Measurements from ENCODE around the gene BCOR. TPM values are rescaled to one million over a fixed set of nuclear protein-coding genes. Genes with fewer than 3 reads are reported as not detected.

Gene BCOR
- total RNA-seq, 1 experiment from 2014 or later, result 7.5 TPM

DNA sequence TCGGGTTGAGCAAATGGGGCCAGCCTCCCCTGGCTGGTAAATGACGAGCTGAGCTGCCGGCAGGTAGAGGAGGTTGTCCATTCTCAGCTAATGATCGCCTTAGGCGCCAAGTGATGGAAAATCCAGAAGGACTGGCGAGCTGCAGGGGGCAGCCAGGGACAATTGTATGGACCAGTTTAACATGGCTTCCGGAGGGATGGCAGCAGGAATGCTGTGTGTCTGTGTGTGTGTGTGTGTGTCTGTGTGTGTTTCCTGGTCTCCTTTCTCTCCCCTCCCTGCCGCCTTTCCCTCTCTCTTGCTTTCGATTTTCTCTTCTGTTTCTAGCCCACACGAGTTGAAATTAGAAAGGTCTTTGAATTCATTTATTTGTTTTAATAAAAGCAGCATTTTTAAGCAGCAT lies 45.2 kb upstream of the BCOR start:
- DNase-seq (ENCODE audit: unreplicated experiment), result no peak
- no TSS peak for BruUV-seq (replicated peaks)
- H3K4me3 Mint-ChIP-seq (ENCODE audit: unreplicated experiment), result no peak overlapping the region
- intact Hi-C loops (cut with micrococcal nuclease), result no loop called here
- H3K27ac Mint-ChIP-seq (ENCODE audit: low read depth, unreplicated experiment), result no peak overlapping the region
- TF ChIP-seq, protein P1, sequence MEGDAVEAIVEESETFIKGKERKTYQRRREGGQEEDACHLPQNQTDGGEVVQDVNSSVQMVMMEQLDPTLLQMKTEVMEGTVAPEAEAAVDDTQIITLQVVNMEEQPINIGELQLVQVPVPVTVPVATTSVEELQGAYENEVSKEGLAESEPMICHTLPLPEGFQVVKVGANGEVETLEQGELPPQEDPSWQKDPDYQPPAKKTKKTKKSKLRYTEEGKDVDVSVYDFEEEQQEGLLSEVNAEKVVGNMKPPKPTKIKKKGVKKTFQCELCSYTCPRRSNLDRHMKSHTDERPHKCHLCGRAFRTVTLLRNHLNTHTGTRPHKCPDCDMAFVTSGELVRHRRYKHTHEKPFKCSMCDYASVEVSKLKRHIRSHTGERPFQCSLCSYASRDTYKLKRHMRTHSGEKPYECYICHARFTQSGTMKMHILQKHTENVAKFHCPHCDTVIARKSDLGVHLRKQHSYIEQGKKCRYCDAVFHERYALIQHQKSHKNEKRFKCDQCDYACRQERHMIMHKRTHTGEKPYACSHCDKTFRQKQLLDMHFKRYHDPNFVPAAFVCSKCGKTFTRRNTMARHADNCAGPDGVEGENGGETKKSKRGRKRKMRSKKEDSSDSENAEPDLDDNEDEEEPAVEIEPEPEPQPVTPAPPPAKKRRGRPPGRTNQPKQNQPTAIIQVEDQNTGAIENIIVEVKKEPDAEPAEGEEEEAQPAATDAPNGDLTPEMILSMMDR (IDR thresholded peaks at IDR 0.05; ENCODE audit: unreplicated experiment), result no peak
- ChIA-PET CTCF (interaction anchor here (0.5 to 0.6 kb wide), 2 partner anchors 38 to 171 kb away, joined by 3 read pairs; no protein-coding TSS in a partner anchor), POLR2A (no interaction called here)
- H3K36me3 Mint-ChIP-seq (ENCODE audit: insufficient read depth, unreplicated experiment), result no peaks in the 10 kb centered on the region
- H3K4me1 Mint-ChIP-seq (ENCODE audit: insufficient read depth, unreplicated experiment), result no peaks in the 10 kb centered on the region
- no peaks in the 10 kb centered on the region for H3K9me3 Mint-ChIP-seq (ENCODE audit: unreplicated experiment)
- H3K27me3 Mint-ChIP-seq (ENCODE audit: insufficient read depth, unreplicated experiment), result peaks cover 23% of the 10 kb centered on the region

DNA sequence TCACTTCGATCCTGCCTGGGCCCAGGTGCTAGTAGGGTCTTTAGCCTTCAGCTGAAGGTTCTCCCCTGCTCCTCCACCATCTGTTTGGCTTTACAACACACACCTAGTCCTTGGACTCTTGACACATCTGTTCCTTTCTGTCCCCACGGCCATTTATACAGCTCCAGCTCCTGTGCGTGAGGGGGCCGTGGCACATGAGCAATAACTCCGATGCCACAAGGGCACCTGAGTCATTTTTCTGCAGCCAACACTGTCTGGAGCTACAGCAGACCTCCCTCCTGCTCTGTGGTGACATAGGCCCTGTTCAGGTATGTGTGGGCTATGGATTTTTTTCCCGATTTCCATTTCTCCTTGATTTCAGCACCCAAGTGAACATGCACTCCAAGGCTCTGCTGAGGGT lies 44.7 kb upstream of the BCOR start:
- H3K4me3 Mint-ChIP-seq (ENCODE audit: unreplicated experiment), result no peak overlapping the region

DNA sequence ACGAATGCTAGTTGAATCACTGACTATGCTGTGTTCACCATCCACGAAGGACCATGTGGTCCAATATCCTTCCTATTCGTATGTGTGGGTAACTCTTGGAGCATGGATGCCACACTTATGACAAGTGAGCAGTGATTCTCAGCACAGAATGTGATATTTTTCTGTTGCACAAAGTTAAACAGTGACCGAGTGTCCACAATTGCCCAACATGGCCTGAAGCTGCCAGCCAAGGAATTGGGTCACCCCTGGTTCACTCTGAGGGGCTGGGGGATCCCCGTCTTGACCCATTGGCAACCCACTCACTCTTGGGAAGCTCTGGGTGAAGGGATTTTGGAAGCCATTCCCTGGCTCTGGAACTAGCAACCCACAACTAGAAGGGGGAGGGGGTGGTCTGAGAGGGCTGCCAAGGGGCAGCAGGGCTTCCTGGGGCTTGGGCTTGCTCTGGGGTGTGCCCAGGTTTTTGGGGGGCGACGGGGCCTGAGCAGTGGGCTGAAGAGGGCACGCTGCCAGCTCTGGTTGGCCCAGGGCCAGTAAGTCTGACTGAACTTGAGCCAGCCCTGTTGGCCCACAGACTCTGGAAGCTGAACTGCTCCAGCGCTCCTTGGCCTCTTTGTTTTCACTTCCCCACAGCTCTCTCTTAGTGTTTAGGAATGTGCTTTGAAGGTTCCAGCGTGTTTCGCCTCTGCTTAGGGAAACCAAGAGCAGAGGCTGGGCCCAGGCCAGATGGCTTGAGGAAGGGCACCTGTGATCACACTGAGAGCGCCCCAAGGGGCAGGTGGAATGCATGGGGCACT lies 43.1 kb upstream of the BCOR start:
- no TSS peak for BruUV-seq (replicated peaks)
- Mint-ChIP-seq H3K27me3 (ENCODE audit: insufficient read depth, unreplicated experiment) (peaks cover 35% of the 10 kb centered on the region), H3K27ac (ENCODE audit: low read depth, unreplicated experiment) (no peak overlapping the region), H3K4me1 (ENCODE audit: insufficient read depth, unreplicated experiment) (no peaks in the 10 kb centered on the region), H3K36me3 (ENCODE audit: insufficient read depth, unreplicated experiment) (no peaks in the 10 kb centered on the region), H3K9me3 (ENCODE audit: unreplicated experiment) (no peaks in the 10 kb centered on the region), H3K4me3 (ENCODE audit: unreplicated experiment) (no peak overlapping the region)
- POLR2A ChIA-PET, result interaction anchor here (0.6 kb wide), 1 partner anchor 31 kb away, joined by 3 read pairs; no protein-coding TSS in a partner anchor
- intact Hi-C loops (cut with micrococcal nuclease), result no loop called here
- TF ChIP-seq, protein P1 (IDR thresholded peaks at IDR 0.05; ENCODE audit: unreplicated experiment), result no peak
- peak; percentile 26 for DNase-seq (ENCODE audit: unreplicated experiment)
- CTCF ChIA-PET, result interaction anchor here (0.6 to 0.7 kb wide), 2 partner anchors 409 to 1077 kb away, joined by 3 read pairs; no protein-coding TSS in a partner anchor

More for the DNA sequence above, 44.7 kb upstream of the BCOR start:
- DNase-seq (ENCODE audit: unreplicated experiment), result no peak
- Mint-ChIP-seq H3K27me3 (ENCODE audit: insufficient read depth, unreplicated experiment) (peaks cover 23% of the 10 kb centered on the region), H3K36me3 (ENCODE audit: insufficient read depth, unreplicated experiment) (no peaks in the 10 kb centered on the region), H3K9me3 (ENCODE audit: unreplicated experiment) (no peaks in the 10 kb centered on the region), H3K4me1 (ENCODE audit: insufficient read depth, unreplicated experiment) (no peaks in the 10 kb centered on the region), H3K27ac (ENCODE audit: low read depth, unreplicated experiment) (no peak overlapping the region)
- intact Hi-C loops (cut with micrococcal nuclease), result no loop called here
- TF ChIP-seq, protein P1 (IDR thresholded peaks at IDR 0.05; ENCODE audit: unreplicated experiment), result no peak
- POLR2A ChIA-PET, result no interaction called here
- CTCF ChIA-PET, result interaction anchor here (0.5 to 0.6 kb wide), 2 partner anchors 38 to 172 kb away, joined by 3 read pairs; no protein-coding TSS in a partner anchor
- BruUV-seq (replicated peaks), result no TSS peak

DNA sequence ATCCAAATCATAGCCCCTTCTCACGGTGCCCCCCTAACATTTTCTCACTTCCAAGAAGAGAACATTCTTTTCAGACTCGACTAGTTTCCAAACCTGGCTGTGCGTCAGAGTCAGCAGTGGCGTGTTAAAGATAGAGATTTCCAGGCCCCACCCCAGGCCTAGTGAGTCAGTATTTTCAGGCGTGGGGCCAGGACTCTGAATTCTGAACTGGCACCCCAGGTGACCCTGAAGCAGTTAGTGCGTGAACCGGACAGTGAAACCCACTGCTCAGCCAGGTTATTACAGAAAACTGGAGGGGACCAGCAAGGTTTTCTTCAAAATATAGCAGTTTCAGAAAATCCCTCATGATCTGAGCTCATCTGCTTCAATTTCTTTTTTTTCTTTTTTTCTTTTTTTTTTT lies 35.0 kb upstream of the BCOR start:
- Mint-ChIP-seq H3K36me3 (ENCODE audit: insufficient read depth, unreplicated experiment) (no peaks in the 10 kb centered on the region), H3K4me1 (ENCODE audit: insufficient read depth, unreplicated experiment) (peaks cover 13% of the 10 kb centered on the region), H3K9me3 (ENCODE audit: unreplicated experiment) (no peaks in the 10 kb centered on the region), H3K4me3 (ENCODE audit: unreplicated experiment) (peak overlapping the region; percentile 44), H3K27ac (ENCODE audit: low read depth, unreplicated experiment) (peak overlapping the region; percentile 94), H3K27me3 (ENCODE audit: insufficient read depth, unreplicated experiment) (peaks cover 13% of the 10 kb centered on the region)
- DNase-seq (ENCODE audit: unreplicated experiment), result peak; percentile 86
- CTCF ChIA-PET, result interaction anchor here (0.6 kb wide), 1 partner anchor 437 kb away, joined by 3 read pairs; no protein-coding TSS in a partner anchor
- no TSS peak for BruUV-seq (replicated peaks)
- POLR2A ChIA-PET, result no interaction called here
- TF ChIP-seq, protein P1 (IDR thresholded peaks at IDR 0.05; ENCODE audit: unreplicated experiment), result no peak
- intact Hi-C loops (cut with micrococcal nuclease), result no loop called here
